Measurements from ENCODE around the gene LGALS4. TPM values are rescaled to one million over a fixed set of nuclear protein-coding genes. Genes with fewer than 3 reads are reported as not detected.

LGALS4 gene
- total RNA-seq, 1 donor from 2014 or later: 0.46 TPM

GRCh38 chr19:38836983-38837626 is 24.4 kb upstream of the LGALS4 start:
- H3K4me3 Mint-ChIP-seq (ENCODE audit: unreplicated experiment): no peak overlapping the region
- DNase-seq (ENCODE audit: low spot score): no peak
- no peak overlapping the region for H3K27ac Mint-ChIP-seq (ENCODE audit: unreplicated experiment)

DNA sequence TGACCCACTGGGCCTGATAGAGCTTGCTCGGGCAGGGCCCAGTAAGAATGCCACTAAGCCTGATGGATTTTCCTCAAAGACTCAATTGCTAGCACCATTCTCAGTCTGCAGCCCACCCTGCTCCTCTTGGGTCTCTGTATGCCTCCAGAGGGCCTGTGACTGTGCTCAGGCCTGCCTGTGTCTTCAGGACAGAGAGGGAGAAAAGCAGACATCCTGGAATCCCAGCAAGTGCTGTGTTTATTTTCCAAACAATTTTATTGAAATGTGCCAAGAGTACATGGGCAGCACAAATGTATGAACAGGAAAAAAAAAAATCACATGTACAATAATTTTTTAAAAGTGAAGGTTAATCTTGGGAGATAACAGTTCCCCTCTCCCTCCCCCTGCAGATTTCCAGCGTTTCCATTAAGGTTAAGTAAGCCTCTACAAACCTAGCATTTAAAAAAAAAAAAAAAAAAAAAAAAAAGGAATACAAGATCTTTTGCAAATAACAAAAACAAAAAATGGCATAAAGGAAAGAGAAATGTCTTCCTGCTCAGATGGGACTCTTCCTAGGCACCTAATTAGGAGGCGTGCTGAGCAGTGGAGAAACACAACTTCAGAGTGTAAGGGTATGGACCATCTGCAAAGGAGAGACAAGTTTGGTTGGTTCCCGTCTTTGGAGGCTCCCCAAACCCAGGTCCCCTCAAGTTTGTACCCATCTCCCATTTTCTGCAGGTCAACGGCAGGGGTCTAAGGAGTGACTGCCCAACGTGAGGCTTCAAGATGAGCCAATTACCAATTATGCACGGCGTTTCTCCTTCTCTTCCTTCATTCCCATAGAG is 23.6 kb upstream of the LGALS4 start:
- no peak for DNase-seq (ENCODE audit: low spot score)
- peaks cover 5% of the 10 kb centered on the region for H3K4me1 Mint-ChIP-seq (ENCODE audit: unreplicated experiment)
- H3K27me3 Mint-ChIP-seq (ENCODE audit: unreplicated experiment): peaks cover 3% of the 10 kb centered on the region
- H3K9me3 Mint-ChIP-seq (ENCODE audit: unreplicated experiment): no peaks in the 10 kb centered on the region
- H3K4me3 Mint-ChIP-seq (ENCODE audit: unreplicated experiment): no peak overlapping the region
- no peak overlapping the region for H3K27ac Mint-ChIP-seq (ENCODE audit: unreplicated experiment)
- no peak for TF ChIP-seq CTCF (IDR thresholded peaks at IDR 0.05; ENCODE audit: unreplicated experiment)
- peaks cover 34% of the 10 kb centered on the region for H3K36me3 Mint-ChIP-seq (ENCODE audit: low read depth, unreplicated experiment)

More at GRCh38 chr19:38836983-38837626, 24.4 kb upstream of the LGALS4 start:
- Mint-ChIP-seq H3K27me3 (ENCODE audit: unreplicated experiment) (peaks cover 3% of the 10 kb centered on the region), H3K9me3 (ENCODE audit: unreplicated experiment) (no peaks in the 10 kb centered on the region), H3K36me3 (ENCODE audit: low read depth, unreplicated experiment) (peaks cover 40% of the 10 kb centered on the region), H3K4me1 (ENCODE audit: unreplicated experiment) (peaks cover 1% of the 10 kb centered on the region)
- no peak for TF ChIP-seq CTCF (IDR thresholded peaks at IDR 0.05; ENCODE audit: unreplicated experiment)

DNA sequence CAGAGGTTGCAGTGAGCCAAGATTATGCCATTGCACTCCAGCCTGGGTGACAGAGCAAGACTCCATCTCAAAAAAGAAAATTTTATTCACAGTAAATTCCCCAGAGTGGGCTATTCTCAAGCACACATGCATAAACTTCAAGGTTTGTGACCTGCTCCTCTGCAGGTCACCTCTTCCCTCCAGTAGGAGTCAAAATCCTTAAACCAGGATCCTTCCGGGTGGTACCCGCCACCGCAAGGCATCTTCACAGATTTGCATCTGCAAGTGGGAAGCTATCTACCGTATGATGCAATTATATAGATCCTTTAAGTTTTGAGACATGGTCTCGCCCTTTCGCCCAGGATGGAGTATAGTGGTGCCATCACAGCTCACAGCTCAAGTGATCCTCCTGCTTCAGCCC is 21.8 kb upstream of the LGALS4 start:
- Mint-ChIP-seq H3K27me3 (ENCODE audit: unreplicated experiment) (peaks cover 3% of the 10 kb centered on the region), H3K4me1 (ENCODE audit: unreplicated experiment) (peaks cover 11% of the 10 kb centered on the region), H3K9me3 (ENCODE audit: unreplicated experiment) (no peaks in the 10 kb centered on the region), H3K27ac (ENCODE audit: unreplicated experiment) (no peak overlapping the region), H3K36me3 (ENCODE audit: low read depth, unreplicated experiment) (peaks cover 22% of the 10 kb centered on the region), H3K4me3 (ENCODE audit: unreplicated experiment) (no peak overlapping the region)
- no peak for DNase-seq (ENCODE audit: low spot score)
- TF ChIP-seq CTCF (IDR thresholded peaks at IDR 0.05; ENCODE audit: unreplicated experiment): no peak

DNA sequence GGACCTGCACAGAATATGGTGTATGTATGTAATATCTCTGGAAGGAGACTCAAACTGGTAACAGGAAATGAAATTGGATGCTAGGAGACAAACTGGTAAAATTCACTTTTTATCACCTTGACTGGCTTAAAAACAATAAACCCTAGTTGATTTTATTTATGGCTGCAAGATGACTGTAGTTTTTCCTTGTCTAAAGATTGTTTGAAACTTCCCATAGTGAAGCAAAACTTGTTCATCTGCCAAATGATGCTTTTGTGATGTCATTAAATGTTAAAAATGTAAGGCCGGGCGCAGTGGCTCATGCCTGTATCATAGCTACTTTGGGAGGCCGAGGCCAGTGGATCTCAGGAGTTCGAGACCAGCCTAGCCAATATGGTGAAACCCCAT is 21.4 kb upstream of the LGALS4 start:
- DNase-seq (ENCODE audit: low spot score): no peak
- peaks cover 17% of the 10 kb centered on the region for H3K36me3 Mint-ChIP-seq (ENCODE audit: low read depth, unreplicated experiment)
- TF ChIP-seq CTCF (IDR thresholded peaks at IDR 0.05; ENCODE audit: unreplicated experiment): no peak
- H3K27ac Mint-ChIP-seq (ENCODE audit: unreplicated experiment): no peak overlapping the region
- H3K4me1 Mint-ChIP-seq (ENCODE audit: unreplicated experiment): peaks cover 11% of the 10 kb centered on the region
- H3K4me3 Mint-ChIP-seq (ENCODE audit: unreplicated experiment): no peak overlapping the region
- H3K27me3 Mint-ChIP-seq (ENCODE audit: unreplicated experiment): peaks cover 3% of the 10 kb centered on the region
- H3K9me3 Mint-ChIP-seq (ENCODE audit: unreplicated experiment): no peaks in the 10 kb centered on the region

- H3K4me1 Mint-ChIP-seq (ENCODE audit: unreplicated experiment): peaks cover 11% of the 10 kb centered on the region
- no peak for DNase-seq (ENCODE audit: low spot score)
- H3K27ac Mint-ChIP-seq (ENCODE audit: unreplicated experiment): no peak overlapping the region
- no peak for TF ChIP-seq CTCF (IDR thresholded peaks at IDR 0.05; ENCODE audit: unreplicated experiment)
- peaks cover 15% of the 10 kb centered on the region for H3K36me3 Mint-ChIP-seq (ENCODE audit: low read depth, unreplicated experiment)
- H3K4me3 Mint-ChIP-seq (ENCODE audit: unreplicated experiment): no peak overlapping the region
- no peaks in the 10 kb centered on the region for H3K9me3 Mint-ChIP-seq (ENCODE audit: unreplicated experiment)
- H3K27me3 Mint-ChIP-seq (ENCODE audit: unreplicated experiment): peaks cover 2% of the 10 kb centered on the region
Measured at GRCh38 chr19:38833092-38833425, 20.3 kb upstream of the LGALS4 start.

Measured in endothelial cell (in vitro differentiated cells).